GM21447 (cell line): ENCODE data around the gene BNIP5.

Source experiments
- ATAC-seq: cut with Tn5 transposase; IDR thresholded peaks from one replicate; pipeline ENCODE4 v1.9.1; 2021; ENCODE audit not compliant: unreplicated experiment

Gene BNIP5

DNA sequence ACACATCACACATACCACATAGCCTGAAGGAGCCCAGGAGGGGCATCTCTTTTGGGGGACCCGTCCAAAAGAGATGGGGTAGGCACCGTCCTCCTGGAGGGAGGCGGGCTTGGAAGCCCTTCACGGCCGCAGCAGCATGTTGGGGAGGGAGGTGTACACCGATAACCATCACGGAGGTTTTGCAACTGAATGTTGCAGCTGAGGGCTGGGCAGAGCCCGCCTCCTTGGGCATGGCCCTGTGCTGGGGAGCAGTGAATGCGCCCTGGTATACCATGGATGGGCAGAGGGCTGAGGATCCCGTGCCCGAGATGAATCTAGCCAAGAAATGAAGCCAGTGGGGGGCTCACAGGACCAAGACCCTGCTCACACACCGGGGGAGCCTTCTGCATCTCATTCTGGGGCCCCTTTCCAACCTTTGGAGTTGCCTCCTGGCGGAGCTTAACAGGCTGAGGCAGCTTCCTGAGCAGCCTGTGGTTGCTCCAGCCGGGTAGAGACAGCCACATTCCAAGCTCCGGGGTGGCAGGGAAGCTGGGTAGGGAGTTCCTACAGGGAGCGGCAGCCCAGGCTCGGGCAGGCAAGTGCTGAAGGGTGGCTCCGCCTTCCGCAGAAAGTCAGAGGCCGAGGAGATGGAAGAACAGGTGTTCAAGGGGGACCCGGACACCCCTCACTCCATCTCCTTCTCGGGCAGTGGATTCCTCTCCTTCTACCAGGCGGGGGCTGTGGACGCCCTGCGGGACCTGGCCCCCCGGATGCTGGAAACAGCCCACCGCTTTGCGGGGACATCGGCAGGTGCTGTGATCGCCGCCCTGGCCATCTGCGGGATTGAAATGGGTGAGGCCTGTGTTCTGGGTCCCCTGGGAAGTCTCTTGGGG is 66.6 kb downstream of the BNIP5 start, which contains the start of gene PNPLA1:
TSS of gene PNPLA1 (plus strand) at position 227 of the 872 bp plus-strand sequence. CDS start at position 627, 400 bp downstream.
- ATAC-seq = no peak

DNA sequence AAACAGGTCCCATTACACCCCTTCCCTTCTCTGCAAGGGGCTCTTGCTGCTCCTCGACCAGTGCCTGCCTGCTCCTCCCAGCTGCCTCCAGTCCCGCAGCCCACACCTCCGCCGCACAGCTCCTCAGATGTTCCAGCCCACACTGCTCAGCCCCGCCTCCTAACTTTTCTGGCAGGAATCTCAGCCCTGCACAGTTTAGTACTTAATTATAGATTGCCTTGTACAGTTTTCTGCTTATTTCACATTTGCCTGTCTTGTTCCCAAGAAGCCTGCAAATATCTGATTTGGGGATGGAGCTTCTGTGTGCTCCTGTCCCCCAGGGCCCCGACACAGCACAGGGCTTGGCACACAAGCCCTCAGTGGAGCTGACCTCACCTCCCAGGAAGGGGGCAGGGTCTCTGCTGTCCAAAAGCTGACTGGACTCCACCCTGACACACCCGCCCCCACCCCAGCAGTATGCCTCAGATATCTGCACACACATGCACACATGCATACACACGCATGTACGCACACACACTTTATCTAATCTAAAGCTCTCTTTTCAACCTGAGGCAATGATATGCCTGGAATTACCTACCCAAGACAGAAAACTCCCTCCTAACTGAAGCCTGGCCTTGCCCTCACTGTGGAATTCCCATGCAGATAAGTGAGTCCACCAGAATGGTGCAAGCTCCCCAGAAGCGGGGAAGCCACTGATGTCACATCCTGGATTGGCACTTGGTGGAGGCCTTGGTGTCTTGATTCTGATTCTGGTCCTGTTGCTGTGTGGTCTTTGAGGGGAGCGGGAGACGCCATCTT is 68.0 kb downstream of the BNIP5 start:
- ATAC-seq = no peak

DNA sequence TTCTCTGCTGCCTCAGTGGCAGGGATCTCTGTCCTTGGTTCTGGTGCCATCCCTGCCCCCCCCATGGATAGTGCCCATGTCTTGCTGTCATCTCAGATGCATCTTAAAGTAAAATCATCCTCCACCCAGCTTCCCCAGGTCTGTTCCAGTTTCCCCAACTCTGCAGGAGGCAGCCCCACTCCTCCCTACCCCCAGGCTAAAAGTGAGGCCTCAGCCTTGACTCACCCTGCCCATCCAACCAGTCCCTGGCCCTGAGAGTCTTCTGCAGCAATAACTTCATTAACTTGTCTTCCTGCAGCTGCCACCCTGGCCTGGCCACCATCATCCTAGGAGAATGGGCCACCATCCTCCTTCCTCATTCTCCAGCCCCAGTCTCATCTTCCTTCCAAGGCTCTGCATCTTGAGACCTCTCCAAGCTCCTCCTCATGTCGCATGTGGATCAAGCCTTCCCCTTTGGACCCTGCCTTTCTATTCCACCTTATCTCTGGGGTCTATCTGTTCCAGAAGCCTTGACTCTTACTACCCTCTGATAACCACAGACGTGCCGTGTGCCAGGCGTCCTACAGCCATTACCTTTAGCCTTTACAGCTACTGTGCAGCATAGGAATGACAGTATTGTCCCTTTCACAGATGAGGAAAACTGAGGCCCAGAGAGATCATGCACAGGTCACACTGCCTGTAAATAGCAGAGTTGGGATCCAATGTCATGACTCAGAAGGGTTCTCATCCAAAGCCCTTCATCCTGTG is 68.8 kb downstream of the BNIP5 start:
- no peak for ATAC-seq

DNA sequence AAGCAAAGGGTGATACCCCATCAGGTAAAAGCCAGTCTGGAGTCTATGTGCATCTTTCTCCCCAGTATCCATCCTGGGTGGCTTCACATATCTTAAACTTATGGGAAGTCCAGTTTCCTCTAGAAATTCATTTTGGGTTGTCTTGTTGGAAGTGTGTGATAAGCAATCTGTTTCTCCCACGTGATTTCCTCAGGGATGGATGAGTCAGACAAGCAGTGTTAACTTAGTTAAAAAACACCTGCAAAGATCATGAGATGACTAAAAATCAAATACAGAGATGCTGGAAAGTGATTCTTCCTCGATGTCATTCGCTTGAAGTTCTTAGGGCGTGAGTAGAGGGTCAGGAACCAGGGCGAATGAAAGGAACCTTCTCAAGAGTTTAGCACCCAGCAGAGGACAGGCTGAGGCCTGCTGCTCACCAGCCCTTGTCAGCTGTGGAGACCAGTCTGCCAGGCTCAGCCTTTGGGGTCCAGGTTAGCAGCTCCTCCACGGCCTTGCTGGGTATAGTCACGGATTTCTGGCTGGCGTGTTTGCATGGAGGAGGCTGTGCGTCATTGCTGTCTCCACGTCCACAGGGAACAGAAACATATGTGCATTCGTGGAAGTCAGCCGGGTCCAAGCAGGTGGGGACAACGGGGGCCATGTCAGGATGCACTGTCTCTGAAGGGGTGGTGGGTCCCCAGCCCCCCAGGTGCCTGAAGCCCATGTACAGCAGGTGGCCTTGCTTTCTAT is 69.6 kb downstream of the BNIP5 start:
- no peak for ATAC-seq
